ENCODE measurements around the gene KCNT1.

- no peak for TF ChIP-seq GATA3 (IDR thresholded peaks at IDR 0.05; ENCODE audit: low read depth, low read length)
- no peak for TF ChIP-seq GATA2 (IDR thresholded peaks at IDR 0.05; ENCODE audit: low read depth, low read length)
Observed at GRCh38 chr9:135692410-135692809, 9.6 kb upstream of the KCNT1 start.
